ENCODE data around the gene TCF7. TPM values are rescaled to one million over a fixed set of nuclear protein-coding genes. Genes with fewer than 3 reads are reported as not detected.

TCF7 gene
- total RNA-seq, 1 donor from 2014 or later = 0.67 TPM

DNA sequence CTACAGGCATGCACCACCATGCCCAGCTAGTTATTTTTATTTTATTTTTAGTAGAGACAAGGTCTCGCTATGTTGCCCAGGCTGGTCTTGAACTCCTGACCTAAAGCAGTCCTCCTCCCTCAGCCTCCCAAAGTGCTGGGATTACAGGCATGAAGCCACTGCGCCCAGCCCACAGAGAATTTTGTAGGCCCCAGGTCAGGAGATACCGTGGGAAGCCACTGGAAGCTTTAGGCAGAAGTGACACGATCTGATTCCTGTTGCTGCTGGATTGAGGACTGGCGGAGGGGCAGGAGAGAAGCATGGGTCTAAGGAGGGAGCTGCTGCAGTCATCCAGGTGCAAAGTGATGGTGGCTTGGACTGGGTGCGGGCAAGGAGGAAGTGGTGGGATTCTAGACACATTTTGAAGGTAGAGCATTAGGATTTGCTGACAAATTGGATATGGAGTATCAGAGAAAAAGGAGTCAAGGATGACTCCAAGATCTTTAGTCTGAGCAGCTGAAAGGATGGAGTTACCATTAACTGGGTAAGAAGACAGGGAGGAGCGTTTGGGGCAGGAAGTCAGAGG, 20.7 kb downstream of the TCF7 start:
- Mint-ChIP-seq H3K4me1 (ENCODE audit: unreplicated experiment) (peaks cover 14% of the 10 kb centered on the region), H3K9me3 (ENCODE audit: unreplicated experiment) (no peaks in the 10 kb centered on the region), H3K27ac (ENCODE audit: unreplicated experiment) (no peak overlapping the region), H3K27me3 (ENCODE audit: unreplicated experiment) (no peaks in the 10 kb centered on the region), H3K4me3 (ENCODE audit: unreplicated experiment) (no peak overlapping the region), H3K36me3 (ENCODE audit: unreplicated experiment) (peaks cover 15% of the 10 kb centered on the region)
- TF ChIP-seq, protein P1, sequence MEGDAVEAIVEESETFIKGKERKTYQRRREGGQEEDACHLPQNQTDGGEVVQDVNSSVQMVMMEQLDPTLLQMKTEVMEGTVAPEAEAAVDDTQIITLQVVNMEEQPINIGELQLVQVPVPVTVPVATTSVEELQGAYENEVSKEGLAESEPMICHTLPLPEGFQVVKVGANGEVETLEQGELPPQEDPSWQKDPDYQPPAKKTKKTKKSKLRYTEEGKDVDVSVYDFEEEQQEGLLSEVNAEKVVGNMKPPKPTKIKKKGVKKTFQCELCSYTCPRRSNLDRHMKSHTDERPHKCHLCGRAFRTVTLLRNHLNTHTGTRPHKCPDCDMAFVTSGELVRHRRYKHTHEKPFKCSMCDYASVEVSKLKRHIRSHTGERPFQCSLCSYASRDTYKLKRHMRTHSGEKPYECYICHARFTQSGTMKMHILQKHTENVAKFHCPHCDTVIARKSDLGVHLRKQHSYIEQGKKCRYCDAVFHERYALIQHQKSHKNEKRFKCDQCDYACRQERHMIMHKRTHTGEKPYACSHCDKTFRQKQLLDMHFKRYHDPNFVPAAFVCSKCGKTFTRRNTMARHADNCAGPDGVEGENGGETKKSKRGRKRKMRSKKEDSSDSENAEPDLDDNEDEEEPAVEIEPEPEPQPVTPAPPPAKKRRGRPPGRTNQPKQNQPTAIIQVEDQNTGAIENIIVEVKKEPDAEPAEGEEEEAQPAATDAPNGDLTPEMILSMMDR (IDR thresholded peaks at IDR 0.05) = no peak
- no peak for DNase-seq (ENCODE audit: extremely low spot score, unreplicated experiment)

DNA sequence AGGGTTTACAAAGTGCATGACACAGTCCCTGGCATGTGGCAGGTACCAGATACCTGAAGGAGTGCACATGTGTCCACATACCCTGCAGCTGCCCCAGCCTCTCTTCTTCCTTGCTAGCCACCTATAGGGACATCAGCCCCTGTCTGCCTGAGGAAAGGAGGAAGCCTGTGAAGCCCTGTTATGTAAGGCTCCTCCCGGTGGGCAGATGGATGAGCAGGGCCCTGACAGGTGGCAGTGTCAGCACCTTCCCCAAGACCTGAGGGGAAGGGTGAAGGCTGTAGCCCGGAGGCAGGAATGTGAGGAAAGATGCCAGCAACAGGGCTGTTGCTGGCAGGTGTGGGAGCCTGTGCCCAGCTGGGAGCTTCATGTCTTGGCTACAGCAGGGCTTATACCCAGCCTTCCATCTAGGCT, 21.7 kb downstream of the TCF7 start:
- Mint-ChIP-seq H3K27me3 (ENCODE audit: unreplicated experiment) (no peaks in the 10 kb centered on the region), H3K27ac (ENCODE audit: unreplicated experiment) (no peak overlapping the region), H3K36me3 (ENCODE audit: unreplicated experiment) (peaks cover 11% of the 10 kb centered on the region), H3K9me3 (ENCODE audit: unreplicated experiment) (no peaks in the 10 kb centered on the region), H3K4me3 (ENCODE audit: unreplicated experiment) (no peak overlapping the region), H3K4me1 (ENCODE audit: unreplicated experiment) (peaks cover 14% of the 10 kb centered on the region)
- TF ChIP-seq, protein P1 (IDR thresholded peaks at IDR 0.05) = no peak
- DNase-seq (ENCODE audit: extremely low spot score, unreplicated experiment) = peak; percentile 49

DNA sequence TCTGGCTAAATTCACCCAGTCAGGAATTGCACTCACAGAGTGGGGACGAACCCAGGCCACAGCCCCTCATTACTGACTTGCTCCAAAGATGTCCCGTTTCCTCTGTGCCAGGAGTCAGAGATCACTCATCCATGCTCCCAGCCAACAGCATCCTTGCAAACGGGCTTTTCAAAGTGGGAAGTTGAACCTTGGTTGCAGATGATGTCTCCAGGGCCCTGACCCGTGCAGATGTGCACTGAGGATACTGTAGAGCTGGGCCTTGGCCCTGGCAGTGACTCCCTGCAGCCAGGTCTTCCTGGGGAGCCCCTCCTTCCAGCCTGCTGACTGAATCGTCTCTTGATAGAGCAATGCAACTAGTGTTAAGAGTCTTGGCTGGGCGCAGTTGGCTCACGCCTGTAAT, 22.3 kb downstream of the TCF7 start:
- Mint-ChIP-seq H3K27ac (ENCODE audit: unreplicated experiment) (no peak overlapping the region), H3K27me3 (ENCODE audit: unreplicated experiment) (no peaks in the 10 kb centered on the region), H3K36me3 (ENCODE audit: unreplicated experiment) (peaks cover 11% of the 10 kb centered on the region), H3K9me3 (ENCODE audit: unreplicated experiment) (no peaks in the 10 kb centered on the region), H3K4me3 (ENCODE audit: unreplicated experiment) (no peak overlapping the region), H3K4me1 (ENCODE audit: unreplicated experiment) (peaks cover 14% of the 10 kb centered on the region)
- peak; percentile 60 for DNase-seq (ENCODE audit: extremely low spot score, unreplicated experiment)
- TF ChIP-seq, protein P1 (IDR thresholded peaks at IDR 0.05) = no peak

DNA sequence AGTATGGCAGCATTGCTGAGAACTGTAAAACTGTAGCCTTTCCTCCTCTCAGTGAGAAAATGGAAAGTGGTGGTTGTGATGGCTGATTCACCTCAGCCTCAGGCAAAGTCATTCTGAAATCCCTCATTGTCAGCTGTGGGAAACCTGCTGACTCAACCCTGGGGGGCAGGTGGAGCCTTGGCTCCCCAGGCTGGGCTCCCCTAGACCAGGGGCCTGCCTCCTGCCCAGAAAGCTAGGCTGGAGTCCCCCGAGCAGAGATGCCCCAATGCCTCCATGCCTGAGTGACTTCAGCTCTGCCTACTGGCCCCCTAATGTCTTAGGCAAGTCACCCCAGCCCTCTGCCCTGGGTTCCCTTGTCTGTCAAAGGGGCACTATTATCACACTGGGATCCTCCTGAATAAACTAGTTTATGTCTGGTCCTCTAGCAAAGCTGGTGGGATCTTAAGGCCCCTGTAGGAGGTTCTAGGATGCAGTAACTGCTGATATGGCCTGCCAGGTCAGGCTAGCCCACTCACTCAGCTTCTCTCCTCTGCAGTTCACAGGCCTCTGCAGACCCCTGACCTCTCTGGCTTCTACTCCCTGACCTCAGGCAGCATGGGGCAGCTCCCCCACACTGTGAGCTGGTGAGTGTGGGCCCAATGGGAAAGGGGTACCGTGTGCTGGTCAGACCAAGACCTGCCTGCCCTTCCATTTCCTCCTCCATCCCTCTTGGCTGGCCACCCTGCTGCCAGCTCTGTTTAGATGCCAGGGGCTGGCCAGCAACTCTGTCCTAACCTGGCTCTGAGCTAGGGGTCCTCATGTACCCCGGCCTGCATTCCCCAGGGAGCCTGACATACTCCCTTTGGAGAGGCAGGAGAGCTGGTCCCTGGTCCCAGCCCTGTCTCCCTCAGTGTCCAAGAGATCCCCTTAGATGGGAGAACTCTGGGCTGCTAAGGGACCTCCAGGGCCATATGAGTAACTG, 24.2 kb downstream of the TCF7 start:
- no peaks in the 10 kb centered on the region for H3K9me3 Mint-ChIP-seq (ENCODE audit: unreplicated experiment)
- no peak overlapping the region for H3K27ac Mint-ChIP-seq (ENCODE audit: unreplicated experiment)
- H3K27me3 Mint-ChIP-seq (ENCODE audit: unreplicated experiment) = no peaks in the 10 kb centered on the region
- H3K36me3 Mint-ChIP-seq (ENCODE audit: unreplicated experiment) = peaks cover 11% of the 10 kb centered on the region
- TF ChIP-seq, protein P1 (IDR thresholded peaks at IDR 0.05) = no peak
- no peak overlapping the region for H3K4me3 Mint-ChIP-seq (ENCODE audit: unreplicated experiment)
- H3K4me1 Mint-ChIP-seq (ENCODE audit: unreplicated experiment) = peaks cover 14% of the 10 kb centered on the region
- DNase-seq (ENCODE audit: extremely low spot score, unreplicated experiment) = peak; percentile 72

DNA sequence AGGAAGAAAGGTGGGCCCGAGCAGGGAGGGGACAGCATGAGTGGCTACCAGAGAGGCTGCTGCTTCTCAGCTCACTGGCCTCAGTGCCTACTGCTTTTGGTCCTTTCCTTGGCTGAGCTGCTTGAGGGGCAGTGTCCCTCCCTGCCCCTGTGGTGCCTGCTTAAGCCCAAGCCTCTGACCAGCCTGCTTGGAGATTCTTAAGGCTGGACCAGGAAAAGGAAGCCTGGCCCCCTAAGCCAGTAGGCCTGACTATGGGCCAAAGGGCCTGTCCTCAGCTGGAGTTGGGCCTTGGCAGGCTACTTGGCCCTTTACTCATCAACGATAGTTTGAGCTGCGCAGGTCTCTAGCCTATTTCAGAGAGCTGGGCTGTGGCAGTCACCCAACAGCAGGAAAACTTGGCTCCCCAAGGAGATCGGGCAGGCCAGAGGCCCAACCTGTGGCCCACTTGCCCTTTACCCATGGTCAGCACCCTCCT, 24.9 kb downstream of the TCF7 start:
- Mint-ChIP-seq H3K4me3 (ENCODE audit: unreplicated experiment) (no peak overlapping the region), H3K9me3 (ENCODE audit: unreplicated experiment) (no peaks in the 10 kb centered on the region), H3K27me3 (ENCODE audit: unreplicated experiment) (no peaks in the 10 kb centered on the region), H3K36me3 (ENCODE audit: unreplicated experiment) (peaks cover 11% of the 10 kb centered on the region), H3K27ac (ENCODE audit: unreplicated experiment) (no peak overlapping the region), H3K4me1 (ENCODE audit: unreplicated experiment) (peaks cover 14% of the 10 kb centered on the region)
- TF ChIP-seq, protein P1 (IDR thresholded peaks at IDR 0.05) = no peak
- DNase-seq (ENCODE audit: extremely low spot score, unreplicated experiment) = peak; percentile 73
